ENCODE data around the gene SEMA4D.

Gene SEMA4D

DNA sequence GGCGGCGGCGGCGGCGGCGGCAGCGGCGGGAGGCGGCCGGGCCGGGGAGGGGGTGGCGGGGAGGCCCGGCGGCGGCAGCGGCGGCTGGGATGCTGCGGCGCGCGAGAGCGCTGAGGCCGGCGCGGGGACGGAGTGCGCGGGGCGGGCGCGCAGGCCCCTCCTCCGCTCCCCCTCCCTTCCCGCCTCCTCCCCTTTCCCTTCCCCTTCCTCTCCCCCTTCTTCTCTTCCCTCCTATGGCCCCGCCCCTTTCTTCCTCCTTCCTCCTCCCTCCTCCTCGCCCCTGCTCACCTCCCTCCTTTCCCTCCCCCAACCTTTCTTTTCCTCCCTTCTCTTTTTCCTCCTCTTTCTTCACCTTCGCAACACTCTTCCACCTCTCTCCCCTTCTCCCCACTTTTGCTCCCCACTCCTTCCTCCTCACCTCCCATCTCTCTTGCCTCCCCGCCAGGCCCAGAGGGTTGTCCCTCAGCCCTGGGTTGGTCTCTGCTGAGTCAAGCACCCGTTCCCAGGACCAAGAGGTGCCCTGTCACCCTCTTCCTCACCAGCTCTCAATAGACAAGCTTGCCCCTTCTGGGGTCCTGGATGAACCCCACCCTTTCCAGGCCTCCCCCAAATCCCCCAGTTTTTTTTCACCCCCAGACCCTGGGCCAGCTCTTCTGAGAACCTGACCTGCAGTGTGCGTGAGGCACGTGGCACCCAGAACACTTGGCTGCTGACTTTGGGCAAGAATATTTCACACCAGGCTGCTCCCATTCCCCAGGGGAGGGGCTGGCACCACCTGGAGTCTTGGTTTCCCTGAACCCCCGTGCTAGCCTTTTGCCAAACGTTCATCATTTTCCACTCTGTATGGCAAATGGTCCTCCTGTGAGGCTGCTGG, at the start of gene SEMA4D:
SEMA4D (minus strand) TSS at position 136 of the 874 bp plus-strand sequence. CDS start 92,657 bp downstream, outside the sequence.
- CTCF ChIA-PET = interaction anchor here (0.6 to 1.6 kb wide), 2 partner anchors 51 to 105 kb away, joined by 4 to 5 read pairs; no protein-coding TSS in a partner anchor
- DNase-seq (ENCODE audit: low spot score) = peak; percentile 68
- H3K27ac ChIP-seq = no peak within 1 kb of the TSS
- TF ChIP-seq CTCF (conservative IDR thresholded peaks at IDR 0.05; ENCODE audit: low read depth) = no peak
- POLR2A ChIA-PET (ENCODE audit: low non-redundant PET) = interaction anchor here (0.8 kb wide), 1 partner anchor 9 kb away, joined by 4 read pairs; no protein-coding TSS in a partner anchor

GRCh38 chr9:89547000-89547399, 49.1 kb upstream of the SEMA4D start:
- H3K27ac ChIP-seq = no peak overlapping the region
- no peak for DNase-seq (ENCODE audit: low spot score)
- ChIA-PET POLR2A (ENCODE audit: low non-redundant PET) (no interaction called here), CTCF (no interaction called here)
- no peak for TF ChIP-seq CTCF (conservative IDR thresholded peaks at IDR 0.05; ENCODE audit: low read depth)

DNA sequence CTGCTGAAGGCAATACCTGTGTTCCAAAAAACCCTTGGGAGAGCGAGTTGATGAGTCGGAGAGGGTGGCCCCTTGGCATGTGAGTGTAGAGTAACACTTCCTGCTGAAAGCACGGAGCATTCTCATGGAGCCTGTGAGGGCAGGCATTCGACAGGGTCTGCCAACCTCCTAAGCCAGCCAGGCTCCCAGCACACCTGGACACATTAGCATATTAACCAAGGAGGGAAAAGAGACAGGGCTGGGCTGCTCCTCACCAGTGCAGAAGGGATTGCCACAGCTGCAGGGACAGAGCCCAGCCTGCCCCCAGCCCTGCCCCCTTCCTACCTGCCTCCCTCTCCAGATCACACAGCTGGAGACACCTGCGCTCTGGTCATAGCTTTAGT, 46.4 kb upstream of the SEMA4D start:
- peak overlapping the region; percentile 70 for H3K27ac ChIP-seq
- POLR2A ChIA-PET (ENCODE audit: low non-redundant PET) = interaction anchor here (0.6 kb wide), 1 partner anchor 12 kb away, joined by 3 read pairs; no protein-coding TSS in a partner anchor
- peak; percentile 36 for DNase-seq (ENCODE audit: low spot score)
- TF ChIP-seq CTCF (conservative IDR thresholded peaks at IDR 0.05; ENCODE audit: low read depth) = no peak
- CTCF ChIA-PET = no interaction called here

DNA sequence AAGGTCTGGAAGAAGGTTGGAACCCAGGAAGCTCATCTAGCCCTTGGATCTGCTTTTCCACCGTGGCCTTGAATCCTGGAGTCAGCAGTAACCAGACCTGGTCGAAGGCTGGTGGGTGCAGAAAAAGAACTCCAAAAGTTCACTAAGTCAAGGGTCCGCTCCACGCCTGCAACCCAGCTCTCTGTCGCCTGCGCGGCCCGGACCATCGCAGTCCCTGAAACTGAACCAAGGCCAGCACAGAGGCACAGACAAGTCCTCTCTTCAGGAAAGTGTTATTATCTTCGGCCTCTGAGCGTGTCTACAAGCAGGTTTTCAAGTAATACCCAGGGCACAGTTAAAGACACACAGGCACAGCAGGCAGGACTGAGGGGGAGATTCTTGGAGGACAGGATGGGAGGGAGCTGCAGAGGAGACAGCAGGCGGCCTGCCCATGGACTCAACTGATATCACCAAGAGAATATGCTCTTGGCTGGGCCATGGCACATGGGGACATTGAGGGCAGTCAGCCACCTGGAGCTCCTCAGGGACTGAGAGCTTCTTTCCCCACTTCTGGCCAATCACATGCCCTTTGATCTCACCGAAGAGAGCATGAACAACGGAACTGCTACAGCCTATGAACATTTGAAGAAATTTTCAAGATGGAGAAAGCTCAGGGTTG, 45.8 kb upstream of the SEMA4D start:
- H3K27ac ChIP-seq = peak overlapping the region; percentile 70
- ChIA-PET CTCF (interaction anchor here (0.6 kb wide), 1 partner anchor 9 kb away, joined by 4 read pairs; no protein-coding TSS in a partner anchor), POLR2A (ENCODE audit: low non-redundant PET) (no interaction called here)
- no peak for TF ChIP-seq CTCF (conservative IDR thresholded peaks at IDR 0.05; ENCODE audit: low read depth)
- no peak for DNase-seq (ENCODE audit: low spot score)

GRCh38 chr9:89543111-89543510, 45.2 kb upstream of the SEMA4D start:
- POLR2A ChIA-PET (ENCODE audit: low non-redundant PET) = no interaction called here
- no peak for DNase-seq (ENCODE audit: low spot score)
- no peak for TF ChIP-seq CTCF (conservative IDR thresholded peaks at IDR 0.05; ENCODE audit: low read depth)
- H3K27ac ChIP-seq = peak overlapping the region; percentile 70
- CTCF ChIA-PET = interaction anchor here (0.6 kb wide), 1 partner anchor 9 kb away, joined by 4 read pairs; no protein-coding TSS in a partner anchor

DNA sequence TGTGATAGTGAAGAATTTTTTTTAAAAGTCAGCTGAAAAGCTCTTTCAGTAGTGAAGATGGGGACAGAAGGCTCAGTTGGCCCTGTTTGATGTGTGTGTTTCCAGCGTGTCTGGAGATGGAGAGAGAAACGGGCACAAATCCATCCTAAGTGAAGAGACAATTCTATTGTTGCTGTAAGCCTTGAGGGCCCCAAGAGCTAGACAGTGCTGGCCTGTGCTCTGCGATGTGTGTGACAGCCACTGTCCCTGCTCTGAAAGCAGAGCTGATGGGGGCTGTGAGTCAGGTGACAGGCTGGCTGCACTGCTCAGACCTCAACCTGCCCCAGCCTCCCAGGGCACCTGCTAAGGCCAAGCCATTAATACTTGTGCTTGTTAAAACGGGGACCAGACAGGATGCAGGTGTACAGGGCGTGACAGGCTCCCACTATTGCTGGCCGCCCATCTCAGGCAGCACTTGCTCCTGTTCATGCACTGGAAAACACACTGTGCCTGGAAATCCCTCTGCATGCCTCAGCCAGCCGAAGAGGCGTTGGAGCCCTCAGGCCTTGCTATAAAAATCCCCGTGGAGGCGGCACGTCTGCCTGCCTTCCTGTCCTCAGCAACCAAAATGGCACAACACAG, 44.6 kb upstream of the SEMA4D start:
- CTCF ChIA-PET = no interaction called here
- POLR2A ChIA-PET (ENCODE audit: low non-redundant PET) = no interaction called here
- no peak for TF ChIP-seq CTCF (conservative IDR thresholded peaks at IDR 0.05; ENCODE audit: low read depth)

More for the DNA sequence above, 44.6 kb upstream of the SEMA4D start:
- peak overlapping the region; percentile 70 for H3K27ac ChIP-seq
- DNase-seq (ENCODE audit: low spot score) = peak; percentile 19
